ENCODE results near the gene OR56A1.

The OR56A1 gene

DNA sequence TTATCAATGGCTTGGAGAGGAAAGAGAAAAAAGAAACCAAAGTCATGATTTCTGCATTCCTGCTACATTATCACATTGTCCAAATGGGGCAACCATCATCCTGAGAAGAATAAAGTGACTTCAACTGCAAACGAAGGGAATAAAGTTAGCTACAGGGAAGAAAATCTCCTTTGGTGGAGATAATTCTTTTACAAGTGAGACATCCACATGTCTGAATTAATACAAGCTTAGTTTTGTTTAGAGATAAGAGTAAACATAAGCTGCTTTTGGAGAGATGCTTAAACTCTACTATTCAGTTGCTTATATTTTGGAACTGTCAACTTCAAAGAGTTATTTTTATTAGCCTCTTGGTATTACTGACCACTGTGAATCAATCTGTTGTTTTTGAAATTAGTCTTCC is 43.7 kb downstream of the OR56A1 start, which contains the start of gene OR52L1:
Gene OR52L1 (minus strand): TSS at position 101 of the 400 bp plus-strand sequence. CDS start 55 bp downstream, at position 46.
- DNase-seq, result no peak

DNA sequence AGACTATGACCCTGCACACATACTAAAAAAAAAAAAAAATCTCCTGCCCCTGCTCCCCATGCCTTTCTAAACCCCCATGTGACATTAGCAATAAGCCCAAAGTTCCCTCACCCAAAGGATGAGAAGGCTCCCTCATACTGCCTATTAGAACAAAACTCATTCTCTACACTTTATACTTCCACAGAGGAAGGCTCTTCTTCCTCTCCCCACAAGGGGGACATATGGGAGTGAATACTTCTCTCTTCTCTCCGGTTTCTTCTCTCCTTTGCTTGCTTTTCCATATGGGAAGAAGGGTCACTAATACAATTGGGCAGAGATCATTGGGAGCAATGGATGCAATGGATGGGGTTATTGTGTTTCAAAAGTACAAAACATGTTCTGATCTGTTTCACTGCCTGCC is 47.1 kb downstream of the OR56A1 start:
- no peak for DNase-seq

DNA sequence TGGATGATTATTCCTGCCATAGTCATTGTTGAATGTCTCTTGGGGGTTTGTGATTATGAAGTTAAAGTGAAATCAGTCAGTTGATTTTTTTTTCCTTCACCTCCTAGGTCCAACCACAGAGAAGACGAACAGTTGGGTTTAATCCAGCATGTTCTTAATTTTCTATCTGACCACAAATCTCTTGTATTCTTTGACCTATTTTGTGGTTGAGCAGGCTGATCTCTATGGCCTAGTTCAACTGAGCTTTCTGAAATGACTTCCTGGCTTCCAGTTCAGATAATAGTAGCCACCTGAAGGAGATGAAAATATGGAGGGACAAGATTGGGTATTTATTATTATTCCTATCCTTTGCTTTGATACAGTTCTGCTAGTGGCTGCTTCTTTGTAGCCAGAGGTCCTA is 57.0 kb downstream of the OR56A1 start:
- no peak for DNase-seq

Measured in MV-4-11 (cell line).